ENCODE data around the gene ABLIM2.

ABLIM2 gene

DNA sequence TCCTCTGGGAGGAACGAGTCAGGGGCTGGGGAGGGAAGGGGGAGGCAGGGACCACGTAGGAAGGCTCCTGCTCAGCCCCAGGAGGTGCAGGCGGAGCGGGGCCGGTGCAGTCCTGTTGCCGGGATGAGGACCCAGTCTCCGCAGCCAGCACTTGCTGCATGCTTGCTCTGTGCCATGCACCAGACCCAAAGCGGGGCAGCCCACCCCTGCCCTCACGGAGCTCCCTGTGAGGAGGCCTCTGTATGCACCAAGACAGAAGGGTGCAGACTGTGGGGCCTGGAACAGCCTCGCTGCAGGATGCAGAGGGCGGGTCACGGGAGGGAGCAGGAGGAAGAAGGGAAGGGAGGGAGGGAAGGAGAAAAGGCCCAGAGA, 61.9 kb downstream of the ABLIM2 start:
- DNase-seq, result peak in 3 of 10 donors; percentile 43 to 85 (median 71)
- intact Hi-C loops (cut with DNase I), result no loop called here

DNA sequence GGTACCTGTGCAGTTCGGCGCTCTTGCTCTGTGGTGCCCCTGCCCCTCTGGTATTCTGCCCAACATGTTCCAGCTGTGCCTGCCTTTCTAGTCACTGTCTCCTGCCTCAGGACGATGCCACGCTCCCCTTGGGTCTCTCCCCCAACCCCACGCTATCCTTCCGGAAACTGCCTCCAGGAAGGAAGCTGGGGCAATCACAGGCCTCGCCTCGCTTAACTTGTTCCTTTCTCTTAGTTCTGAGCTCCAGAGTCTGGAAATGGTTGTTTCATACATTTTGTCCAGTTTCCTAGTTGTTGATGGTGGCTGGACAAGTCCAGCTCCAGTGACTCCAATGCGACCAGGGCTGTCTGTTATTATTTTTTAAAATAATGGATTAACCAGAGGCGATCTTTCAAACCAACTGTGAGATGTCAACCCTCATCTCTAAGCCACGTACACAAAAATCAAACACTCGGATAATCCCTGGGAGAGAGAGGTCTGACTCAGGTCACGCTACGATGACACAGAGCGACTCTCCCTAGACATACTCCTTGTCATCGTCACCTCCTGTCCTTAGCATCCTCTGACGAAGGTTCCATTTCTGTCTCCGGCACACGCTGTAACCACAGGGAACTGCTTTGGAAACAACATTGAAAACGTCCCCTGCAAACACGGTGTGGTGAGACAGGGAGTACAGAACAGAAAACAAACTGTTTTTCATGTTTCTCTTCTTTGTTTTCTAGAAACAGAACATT, 62.5 kb downstream of the ABLIM2 start:
- intact Hi-C loops (cut with DNase I), result no loop called here
- peak in 3 of 10 donors; percentile 9 to 19 (median 16) for DNase-seq

DNA sequence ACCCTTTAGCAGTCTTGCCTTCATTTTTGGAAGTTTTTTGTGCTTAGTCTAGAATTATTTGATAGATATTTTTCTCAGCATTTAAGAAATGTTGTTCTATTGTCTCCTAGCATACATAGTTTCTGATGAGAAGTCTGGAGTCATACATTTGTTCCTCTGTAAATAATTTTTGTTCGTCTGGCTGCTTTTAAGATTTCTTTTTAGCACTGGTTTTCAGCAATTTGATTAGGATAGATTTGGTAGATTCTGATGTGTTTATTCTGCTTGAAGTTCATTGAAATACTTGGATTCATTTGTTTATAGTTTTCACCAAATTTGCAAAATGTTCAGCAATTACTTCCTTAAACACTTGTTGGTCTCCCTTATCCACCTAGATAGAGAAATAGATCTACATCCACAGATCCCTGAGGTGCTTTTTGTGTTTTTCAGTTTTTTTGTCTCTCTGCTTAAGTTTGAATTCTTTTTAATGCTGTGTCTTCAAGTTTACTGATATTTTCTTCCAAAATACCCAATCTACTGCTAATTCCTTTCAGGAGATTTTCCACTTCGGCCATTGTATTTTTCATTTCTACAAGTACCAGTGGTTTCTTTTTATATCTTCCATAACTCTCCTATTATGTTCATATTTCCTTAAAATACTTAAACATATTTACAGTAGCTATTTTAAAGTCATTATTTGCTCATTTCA, 64.9 kb downstream of the ABLIM2 start:
- DNase-seq, result no peak
- intact Hi-C loops (cut with DNase I), result no loop called here

DNA sequence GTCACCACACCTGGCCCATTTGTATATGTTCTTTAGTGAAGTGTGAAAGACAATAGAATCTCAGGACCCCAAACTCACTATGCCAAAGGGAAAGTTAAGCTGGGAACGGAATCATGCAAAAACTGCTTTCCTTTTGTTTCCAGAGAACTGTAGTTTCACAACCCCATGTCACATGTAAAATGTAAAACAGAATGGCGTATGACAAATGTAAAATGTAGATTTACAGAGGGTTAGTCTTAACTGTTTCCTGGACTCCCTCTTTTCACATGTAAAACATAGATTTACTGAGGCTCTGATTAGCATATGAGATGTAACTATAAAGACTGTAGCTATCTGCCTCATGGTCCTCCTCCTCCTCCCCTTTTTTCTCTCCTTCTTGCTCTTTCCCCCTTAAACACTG, 66.3 kb downstream of the ABLIM2 start:
- intact Hi-C loops (cut with DNase I), result no loop called here
- peak in 1 of 10 donors; percentile 16 for DNase-seq

DNA sequence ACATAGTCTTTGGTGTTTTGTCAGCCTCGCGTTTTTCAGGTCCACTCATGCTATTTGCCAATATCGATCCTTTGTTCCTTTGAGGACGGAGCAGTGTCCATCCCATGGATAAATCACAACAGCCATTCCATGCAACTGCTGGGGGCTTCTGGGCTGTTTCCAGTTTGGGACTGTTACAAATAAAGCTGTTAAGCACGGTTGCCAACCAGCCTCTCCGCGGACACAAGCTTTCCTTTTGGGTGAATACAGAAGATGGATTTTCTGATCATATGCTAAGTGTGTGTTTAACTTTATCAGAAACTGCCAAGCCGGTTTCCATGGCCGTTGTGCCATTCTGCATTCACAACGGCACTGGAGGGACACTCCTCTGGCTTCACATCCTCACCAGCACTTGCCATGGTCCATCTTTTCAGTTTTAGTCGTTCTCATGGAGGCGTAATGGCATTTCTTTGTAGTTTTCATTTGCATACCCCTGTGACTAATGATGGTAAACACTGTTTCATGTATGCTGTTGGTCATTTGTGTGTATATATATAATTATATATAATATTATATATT, 67.8 kb downstream of the ABLIM2 start:
- intact Hi-C loops (cut with DNase I), result no loop called here
- peak in 2 of 10 donors; percentile 4 to 44 for DNase-seq

DNA sequence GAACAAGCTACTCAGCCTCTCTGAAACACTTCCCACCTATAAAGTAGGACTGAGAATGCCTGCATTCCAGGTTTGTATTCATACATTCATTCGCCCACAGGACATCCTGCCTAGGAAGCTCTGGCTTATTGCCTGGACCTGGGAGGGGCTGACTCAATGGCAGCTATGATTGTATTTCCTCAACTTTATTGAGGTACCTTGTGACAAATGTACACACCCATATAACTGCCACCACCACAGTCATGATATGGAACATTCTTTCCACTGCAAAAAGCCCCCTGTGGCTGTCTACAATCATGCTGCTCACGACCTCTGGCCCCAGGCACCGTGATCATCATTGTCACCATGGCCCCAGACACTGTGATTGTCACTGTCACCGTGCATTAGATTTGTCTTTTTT, 68.3 kb downstream of the ABLIM2 start:
- DNase-seq, result peak in 3 of 10 donors; percentile 3 to 37 (median 35)
- intact Hi-C loops (cut with DNase I), result no loop called here

DNA sequence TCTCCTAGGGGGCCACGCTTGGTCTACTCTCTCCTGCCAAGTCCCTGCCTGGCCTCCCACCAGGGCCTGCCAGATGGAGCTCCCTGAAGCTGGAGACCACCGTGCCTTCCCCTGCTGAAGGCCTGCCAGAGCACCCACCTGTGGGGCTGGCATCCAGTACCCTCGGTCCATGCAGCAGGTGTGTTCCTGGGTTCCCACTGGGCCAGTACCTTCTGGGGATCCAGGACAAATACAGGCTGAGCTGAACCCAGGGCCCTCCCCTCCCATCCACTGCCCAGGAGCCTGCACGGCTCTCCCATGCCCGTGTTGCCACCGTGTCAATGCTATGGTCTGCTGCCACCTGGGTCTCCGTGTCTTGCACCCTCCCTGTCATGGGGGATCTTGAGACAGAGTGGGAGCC, 68.8 kb downstream of the ABLIM2 start:
- intact Hi-C loops (cut with DNase I), result no loop called here
- peak in 4 of 10 donors; percentile 20 to 74 (median 59) for DNase-seq

DNA sequence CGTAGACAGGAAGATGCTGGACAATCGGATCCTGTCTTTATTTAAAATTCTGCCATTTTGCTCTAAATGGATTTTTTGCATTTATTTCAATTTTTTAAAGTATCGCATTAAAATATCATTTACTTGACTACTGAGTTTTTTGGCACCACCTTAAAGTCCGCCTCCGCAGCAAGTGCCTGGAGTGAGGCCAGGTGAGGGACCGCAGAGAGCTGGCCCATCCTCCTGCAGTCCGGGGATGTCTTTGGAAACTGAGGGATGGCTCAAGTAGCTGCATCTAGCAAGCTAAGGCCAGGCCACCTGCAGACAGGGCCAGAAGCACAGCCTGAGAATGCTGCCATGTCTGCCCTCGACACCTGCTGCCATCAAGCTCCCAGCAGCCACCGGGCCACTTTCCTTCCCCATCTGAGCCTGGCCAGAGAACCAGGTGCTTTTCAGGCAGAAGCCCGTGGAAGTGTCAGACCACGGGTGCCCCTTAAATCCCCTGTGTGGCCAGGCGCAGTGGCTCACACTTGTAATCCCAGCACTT, 69.6 kb downstream of the ABLIM2 start:
- DNase-seq, result peak in 3 of 10 donors; percentile 19 to 87 (median 80)
- intact Hi-C loops (cut with DNase I), result no loop called here

DNA sequence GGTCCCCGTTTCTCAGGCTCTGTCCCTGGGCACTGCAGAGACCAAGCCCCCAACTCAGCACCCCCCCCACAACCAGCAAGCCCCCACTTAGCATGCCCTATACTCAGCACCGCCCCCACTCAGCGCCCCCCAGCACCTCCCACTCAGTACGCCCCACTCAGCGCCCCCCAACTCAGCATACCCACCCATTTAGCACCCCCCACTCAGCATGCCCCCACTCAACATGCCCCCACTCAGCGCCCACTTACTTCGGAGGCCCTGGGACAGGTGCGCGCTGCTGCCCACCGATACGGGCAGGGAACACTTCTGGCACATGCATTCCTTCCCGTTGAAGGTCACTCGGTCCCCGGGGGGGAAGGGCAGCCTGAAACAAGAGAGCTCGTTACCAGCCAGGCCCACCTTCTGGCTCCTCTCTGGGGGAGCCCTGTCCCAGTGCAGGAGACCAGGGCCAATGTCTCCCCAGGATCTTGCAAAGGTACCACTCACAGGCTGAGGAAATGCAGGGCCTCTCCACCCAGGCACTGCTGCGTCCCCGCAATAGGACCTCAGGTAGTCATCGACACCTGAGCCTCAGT, 70.6 kb downstream of the ABLIM2 start:
- peak in 3 of 10 donors; percentile 9 to 67 (median 62) for DNase-seq
- intact Hi-C loops (cut with DNase I), result no loop called here

DNA sequence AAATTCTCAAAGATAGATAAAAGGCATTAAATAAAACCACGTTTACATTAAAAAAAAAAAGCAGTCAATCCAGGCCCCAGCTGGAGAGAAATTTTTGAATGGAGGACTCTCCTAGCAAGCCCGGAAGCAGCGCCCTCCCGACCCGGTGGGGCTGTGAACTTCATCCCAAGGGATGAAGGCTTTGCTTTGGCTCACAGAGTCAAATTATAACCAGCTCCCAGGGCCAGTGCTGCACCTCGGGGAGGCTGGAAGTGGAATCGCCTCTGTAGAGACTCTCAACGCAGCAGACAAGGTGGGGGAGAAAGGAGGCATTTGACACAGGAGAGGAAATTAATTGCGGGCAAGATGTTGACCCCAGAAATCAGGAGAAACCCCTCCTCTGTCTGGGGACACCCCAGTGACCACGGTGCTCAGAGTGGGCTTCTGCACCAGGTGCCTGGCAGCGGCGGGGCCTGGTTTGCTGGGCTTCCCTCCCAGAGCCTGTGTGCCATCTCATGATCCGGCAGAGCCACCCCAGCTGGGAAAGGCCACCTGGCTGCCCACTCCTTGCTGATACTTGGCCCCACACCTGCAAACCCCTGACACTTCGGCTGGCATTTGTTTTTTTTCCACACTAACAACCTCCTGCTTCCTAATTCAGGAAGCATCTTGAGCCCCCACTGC, 71.7 kb downstream of the ABLIM2 start:
- peak in 2 of 10 donors; percentile 62 to 63 for DNase-seq
- intact Hi-C loops (cut with DNase I), result no loop called here

DNA sequence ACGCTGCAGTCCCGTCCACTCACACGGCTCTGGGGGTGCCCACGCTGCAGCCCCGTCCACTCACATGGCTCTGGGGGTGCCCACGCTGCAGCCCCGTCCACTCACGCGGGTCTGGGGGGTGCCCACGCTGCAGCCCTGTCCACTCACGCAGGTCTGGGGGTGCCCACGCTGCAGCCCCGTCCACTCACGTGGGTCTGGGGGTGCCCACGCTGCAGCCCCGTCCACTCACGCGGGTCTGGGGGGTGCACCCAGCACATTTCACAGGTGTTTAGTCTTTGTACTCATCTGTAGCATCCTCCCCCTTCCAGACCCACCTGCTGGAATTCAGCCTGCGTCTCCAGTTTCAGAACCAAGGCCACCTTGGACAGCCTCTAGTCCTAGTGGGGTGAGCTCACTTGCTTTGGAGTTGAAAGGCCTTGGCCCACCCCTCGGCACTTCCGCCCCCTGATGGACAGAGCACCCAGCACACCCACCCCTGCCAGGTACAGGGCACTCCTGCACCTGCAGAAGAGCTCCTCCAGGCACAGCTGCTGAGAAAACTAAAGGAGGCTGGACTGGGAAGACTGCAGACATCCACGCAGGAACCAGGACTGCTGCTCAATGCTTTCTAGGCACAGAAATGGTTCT, 73.0 kb downstream of the ABLIM2 start:
- intact Hi-C loops (cut with DNase I), result no loop called here
- peak in 3 of 10 donors; percentile 20 to 62 (median 35) for DNase-seq

DNA sequence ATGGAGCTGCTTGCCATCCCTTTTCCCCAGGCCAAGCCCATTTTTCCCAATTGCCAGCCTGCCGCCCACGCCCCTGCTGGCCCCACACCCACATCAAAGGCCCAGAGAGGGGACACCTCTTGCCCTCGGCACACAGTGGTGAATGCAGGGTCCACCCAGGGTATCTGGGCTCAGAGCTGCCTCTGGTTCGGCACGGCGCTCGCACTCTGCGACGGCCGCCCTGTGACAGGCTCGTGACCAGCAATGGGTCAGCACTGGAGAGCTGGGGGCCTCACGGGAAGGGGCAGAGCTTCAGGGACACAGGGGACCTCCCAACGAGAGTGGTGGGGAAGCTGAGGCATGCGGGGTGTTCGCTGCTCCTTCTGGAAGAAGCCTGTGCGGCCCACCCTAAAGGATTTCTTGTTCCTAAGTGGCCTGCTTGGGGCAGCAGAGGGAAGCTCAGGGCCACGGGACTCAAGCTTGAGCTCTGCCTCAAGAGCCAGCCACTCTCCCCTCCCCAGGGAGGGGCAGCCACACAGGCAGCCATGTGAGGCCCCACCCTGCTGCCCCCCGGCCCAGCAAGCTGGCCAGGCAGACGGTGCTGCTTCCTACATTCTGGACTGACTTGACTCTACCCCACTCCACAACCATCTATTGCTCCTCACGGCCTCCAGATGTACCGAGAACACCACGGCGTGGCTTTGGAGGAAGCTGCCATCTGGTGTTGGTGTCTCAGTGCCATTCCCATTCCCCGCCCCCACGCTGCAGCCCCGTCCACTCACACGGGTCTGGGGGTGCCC, 73.7 kb downstream of the ABLIM2 start:
- intact Hi-C loops (cut with DNase I), result no loop called here
- peak in 3 of 10 donors; percentile 20 to 75 (median 73) for DNase-seq

DNA sequence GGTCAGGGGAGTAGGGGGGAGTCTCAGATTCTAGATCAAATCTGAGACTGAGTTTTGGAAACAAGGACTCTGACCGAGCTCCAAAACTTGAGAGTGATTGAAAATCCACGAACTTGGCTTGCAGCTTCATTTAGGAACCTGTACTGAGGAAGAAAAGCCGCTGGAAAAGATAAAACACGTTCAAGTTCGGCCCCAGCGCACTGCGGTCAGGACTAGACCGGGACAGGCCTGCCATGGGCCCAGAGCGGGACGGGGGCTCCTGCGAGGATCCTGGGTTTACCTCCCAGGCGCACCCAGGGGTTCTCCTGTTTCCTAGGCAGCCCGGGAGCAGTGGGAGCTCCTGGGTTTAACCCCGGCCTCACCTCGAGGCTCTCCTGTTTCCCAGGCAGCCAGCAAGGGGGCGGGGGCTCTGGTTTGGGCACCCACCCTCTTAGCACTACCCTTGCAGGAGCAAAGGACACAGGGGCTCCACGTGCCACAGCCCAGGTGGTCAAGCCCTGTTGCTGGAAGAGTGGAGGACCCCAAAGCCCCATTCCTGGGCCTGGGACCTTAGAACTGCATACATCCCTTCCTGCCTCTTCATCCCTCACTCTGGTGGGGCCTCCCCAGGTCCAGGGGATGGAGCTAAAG, 74.5 kb downstream of the ABLIM2 start:
- peak in 3 of 10 donors; percentile 53 to 80 (median 72) for DNase-seq
- intact Hi-C loops (cut with DNase I), result no loop called here

DNA sequence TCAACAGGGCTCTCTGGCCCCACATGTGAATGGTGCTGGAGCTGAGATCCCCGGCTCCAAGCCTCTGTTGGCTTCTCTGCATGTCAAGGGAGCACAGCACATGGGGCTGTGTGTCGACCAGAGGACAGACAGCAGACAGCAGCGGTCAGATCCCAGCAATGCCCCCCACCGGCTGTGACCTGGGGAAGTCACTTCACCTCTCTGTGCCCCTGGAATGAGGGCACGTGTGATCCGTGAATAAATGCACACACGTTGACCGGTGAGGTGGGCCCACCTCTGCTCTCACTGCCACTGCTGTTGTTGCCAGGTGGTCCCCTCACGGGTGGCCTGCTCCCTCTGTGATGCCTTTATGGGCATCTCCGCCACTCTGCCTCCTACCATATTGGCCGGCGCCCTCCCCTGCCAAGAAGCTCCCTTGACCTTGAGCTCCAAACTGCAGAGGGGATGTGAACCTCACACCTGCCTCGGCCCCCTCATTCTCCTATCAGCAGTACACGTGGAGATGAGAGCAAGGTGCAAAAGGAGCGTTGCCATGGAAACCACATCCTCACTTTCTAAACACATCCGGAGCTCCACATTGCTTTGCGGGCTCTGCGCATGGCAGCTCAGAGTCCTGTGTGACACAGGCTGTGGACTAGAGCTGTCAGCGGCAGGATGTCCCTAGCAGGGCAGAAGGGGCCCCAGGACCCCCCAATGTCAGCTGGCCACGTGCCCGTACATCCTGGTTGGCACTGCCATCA, 75.4 kb downstream of the ABLIM2 start:
- intact Hi-C loops (cut with DNase I), result no loop called here
- peak in 3 of 10 donors; percentile 71 to 80 (median 79) for DNase-seq

DNA sequence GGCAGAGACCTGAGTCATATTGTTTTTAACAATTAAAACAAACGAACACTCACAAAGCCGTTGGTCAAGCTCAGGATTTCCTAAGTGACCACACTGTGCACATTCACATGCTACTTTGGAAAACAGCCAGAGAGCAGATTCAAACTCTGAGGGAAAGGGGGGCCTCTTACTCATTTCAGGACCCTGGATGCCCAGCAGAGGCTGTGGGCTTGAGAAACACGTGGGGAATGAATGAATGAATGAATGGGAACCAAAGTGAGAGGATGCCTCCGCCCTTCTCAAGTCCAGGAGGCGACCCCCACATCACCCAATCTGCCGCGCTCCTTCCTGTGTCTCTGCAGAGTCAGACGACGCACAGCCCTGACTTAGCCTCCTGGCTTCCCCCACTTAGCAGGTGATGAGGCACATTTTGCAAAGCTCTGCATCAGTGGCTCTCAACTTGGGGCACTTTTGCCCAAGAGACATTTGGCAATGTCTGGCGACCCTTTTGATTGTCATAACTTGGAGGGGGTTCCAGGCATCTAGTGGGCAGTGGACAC, 76.0 kb downstream of the ABLIM2 start:
- peak in 2 of 10 donors; percentile 46 to 65 for DNase-seq
- intact Hi-C loops (cut with DNase I), result no loop called here

DNA sequence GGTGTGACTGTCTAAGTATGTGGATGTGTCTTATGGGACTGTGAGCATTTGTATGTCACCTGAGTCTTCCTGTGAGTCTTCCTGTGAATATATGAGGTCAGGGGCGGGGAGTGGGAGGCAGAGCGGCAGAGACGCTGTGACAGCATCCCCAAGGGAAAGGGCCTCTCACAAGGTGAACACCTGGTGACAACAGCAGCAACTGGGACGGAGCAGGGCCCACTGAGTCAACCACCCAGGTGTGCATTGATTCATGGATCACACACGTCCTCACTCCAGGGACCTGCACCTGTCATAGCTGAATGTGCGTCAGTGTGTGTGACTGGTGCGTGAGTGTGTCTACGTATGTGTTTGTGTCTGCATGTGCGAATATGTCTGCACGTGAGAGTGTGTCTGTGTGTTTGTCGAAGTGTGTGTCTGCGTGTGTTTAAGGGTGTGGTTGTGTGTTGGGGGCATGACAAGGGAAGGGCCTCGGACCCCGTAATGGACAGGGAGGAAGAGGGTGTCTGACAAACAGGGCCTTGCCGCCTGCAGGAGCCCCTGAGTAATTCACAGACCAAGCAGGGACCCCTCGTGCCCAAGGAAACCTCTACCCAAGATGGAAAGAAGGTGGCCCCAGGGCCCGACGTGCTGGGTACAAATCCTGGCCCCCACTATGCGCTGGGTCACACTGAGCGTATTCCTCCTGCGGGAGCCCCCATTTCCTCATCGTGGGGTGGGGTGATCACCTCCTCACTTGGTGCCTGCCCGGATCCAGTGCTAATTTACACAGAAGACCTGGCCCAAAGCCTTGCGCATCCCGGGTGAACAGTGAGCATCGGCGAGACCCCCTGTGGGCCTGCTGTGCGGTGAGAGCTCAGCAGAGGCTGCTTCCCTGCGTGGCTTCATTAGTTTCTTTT, 76.7 kb downstream of the ABLIM2 start:
- DNase-seq, result peak in 3 of 10 donors; percentile 59 to 73 (median 71)

DNA sequence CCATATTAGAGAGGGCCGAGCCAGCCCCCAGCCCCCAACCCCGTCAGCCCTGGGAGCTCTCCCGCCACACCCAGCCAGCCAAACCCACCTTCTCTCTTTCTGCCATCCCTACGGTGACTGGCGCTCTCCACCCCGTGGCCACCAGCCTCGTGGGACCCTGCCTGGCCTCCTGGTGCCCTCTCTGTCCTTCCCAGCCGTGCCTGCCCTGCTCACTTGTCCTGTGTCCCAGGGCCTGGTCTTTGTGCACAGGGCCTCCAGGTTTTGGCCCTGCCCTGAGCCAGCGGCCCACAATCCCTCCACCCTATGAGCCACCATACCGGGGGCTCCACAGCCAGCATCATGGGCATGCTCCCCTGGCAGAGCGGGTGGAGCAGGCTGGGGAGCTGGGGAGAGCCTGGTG, 77.4 kb downstream of the ABLIM2 start:
- intact Hi-C loops (cut with DNase I), result no loop called here
- peak in 3 of 10 donors; percentile 17 to 70 (median 52) for DNase-seq

More for the DNA sequence above, 76.7 kb downstream of the ABLIM2 start:
- intact Hi-C loops (cut with DNase I), result no loop called here

Measured in posterior cingulate gyrus (tissue), 11 donors.